ENCODE measurements around the gene FAM13A.

DNA sequence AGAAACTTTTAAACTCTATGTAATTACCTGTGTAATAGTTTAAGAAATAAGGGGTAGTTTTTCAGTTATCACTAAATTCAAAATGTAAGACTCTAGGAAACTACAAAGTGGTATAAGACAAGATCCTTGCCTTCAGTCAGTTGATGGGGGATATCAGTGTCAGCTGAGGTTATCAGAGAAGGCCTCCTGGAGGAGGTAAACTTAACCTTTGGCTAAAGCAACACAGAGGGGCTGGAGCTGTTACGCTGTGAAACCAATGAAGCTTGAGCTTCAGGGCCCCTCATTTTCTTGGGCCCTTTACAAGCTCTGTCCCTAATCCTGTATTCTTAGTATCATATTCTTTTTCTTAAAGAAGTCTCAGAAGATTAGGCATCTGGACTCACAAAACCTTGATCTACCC is 35.9 kb downstream of the FAM13A start:
- TF ChIP-seq POLR2A (IDR thresholded peaks at IDR 0.05): no peak
- TF ChIP-seq, protein P1, sequence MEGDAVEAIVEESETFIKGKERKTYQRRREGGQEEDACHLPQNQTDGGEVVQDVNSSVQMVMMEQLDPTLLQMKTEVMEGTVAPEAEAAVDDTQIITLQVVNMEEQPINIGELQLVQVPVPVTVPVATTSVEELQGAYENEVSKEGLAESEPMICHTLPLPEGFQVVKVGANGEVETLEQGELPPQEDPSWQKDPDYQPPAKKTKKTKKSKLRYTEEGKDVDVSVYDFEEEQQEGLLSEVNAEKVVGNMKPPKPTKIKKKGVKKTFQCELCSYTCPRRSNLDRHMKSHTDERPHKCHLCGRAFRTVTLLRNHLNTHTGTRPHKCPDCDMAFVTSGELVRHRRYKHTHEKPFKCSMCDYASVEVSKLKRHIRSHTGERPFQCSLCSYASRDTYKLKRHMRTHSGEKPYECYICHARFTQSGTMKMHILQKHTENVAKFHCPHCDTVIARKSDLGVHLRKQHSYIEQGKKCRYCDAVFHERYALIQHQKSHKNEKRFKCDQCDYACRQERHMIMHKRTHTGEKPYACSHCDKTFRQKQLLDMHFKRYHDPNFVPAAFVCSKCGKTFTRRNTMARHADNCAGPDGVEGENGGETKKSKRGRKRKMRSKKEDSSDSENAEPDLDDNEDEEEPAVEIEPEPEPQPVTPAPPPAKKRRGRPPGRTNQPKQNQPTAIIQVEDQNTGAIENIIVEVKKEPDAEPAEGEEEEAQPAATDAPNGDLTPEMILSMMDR (IDR thresholded peaks at IDR 0.05): no peak

Data from heart left ventricle (tissue), 13 donors.